HG03039 (cell line): Measurements from ENCODE around the gene WIPF1.
"Not testable (repeated sequence)": the region's sequence is repeated elsewhere in the genome, so short reads cannot be mapped to it uniquely, and the experiment has no call there.

ENCODE experiments used
- ATAC-seq: cut with Tn5 transposase; IDR thresholded peaks from one replicate; pipeline ENCODE4 v1.9.1; 2021; ENCODE audit warnings: mild to moderate bottlenecking, moderate library complexity; ENCODE audit not compliant: unreplicated experiment

The WIPF1 gene

GRCh38 chr2:174572556-174572955, 25.0 kb downstream of the WIPF1 start:
- ATAC-seq = no peak

DNA sequence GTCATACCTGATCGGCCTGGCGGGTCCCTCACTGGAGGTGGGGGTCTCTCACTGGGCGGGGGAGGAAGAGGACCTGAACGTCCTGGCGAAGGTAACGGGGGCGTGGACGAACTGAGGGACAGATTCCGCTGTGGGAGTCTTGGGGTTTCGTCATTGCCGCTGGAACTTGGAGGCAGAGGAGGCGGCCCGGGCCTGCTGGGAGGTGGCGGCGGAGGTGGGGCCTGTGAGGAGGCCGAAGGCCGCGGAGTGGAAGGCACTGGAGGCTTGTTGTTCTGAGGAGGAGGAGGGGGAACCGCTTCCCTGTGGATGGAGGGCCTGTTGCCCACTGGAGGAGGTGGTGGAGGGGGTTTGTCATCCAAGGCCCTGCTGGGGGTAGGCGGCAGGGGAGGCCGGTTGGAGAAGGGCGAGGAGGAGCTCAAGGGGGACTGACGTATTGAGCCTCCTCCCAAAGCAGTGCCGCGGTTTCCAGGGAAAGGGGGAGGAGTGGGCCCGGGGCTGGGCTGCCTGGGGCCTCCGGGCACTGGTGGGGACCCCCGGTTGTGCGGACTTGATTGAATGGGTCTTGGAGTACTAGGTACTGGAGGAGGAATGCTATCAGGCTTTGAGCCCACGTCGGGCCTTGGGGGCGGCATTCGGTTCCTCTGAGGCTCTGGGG, 25.8 kb downstream of the WIPF1 start:
- no peak for ATAC-seq

- ATAC-seq = no peak
Observed at GRCh38 chr2:174570318-174570958, 27.2 kb downstream of the WIPF1 start.

DNA sequence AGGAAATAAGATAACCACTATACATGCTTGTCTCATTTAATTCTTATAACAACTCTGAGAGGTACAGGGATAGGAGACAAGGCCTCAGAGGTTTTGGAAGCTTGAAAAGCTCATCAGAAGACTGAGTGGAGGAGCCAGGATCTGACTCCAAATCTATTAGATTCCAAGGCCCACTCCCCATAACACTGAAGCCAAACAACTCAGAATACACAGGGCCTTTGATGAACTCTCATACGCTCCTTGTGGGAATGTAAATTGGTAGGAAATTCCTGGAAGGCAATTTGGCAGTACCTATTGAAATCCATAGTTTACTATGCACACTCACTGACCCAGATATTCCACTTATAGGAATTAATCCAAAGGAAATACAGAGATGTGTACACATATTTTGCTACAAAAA, 27.9 kb downstream of the WIPF1 start:
- no peak for ATAC-seq

- ATAC-seq = no peak
Observed at GRCh38 chr2:174568425-174568824, 29.2 kb downstream of the WIPF1 start.

- ATAC-seq = no peak
Observed at GRCh38 chr2:174566871-174567270, 30.7 kb downstream of the WIPF1 start.

- ATAC-seq = no peak
Observed at GRCh38 chr2:174563530-174564282, 33.9 kb downstream of the WIPF1 start.

DNA sequence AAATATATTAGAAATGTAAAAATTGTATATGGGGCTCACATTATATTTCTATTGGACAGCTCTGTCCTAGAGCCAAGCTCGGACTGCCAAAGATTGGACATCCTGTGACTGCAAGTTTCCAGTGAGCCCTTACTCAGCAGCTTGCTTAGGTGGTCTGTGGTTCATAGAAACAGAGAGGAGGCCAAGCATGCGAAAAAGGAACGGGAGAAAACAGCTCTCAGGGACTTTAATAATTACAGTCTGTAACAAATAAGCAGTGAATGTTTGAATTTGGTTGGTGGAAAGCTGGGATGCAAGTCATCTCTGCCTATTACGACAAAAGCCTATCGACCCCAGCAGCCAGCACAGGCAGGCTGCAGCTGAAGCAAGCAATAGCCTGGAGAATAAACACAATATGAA, 35.6 kb downstream of the WIPF1 start:
- no peak for ATAC-seq

DNA sequence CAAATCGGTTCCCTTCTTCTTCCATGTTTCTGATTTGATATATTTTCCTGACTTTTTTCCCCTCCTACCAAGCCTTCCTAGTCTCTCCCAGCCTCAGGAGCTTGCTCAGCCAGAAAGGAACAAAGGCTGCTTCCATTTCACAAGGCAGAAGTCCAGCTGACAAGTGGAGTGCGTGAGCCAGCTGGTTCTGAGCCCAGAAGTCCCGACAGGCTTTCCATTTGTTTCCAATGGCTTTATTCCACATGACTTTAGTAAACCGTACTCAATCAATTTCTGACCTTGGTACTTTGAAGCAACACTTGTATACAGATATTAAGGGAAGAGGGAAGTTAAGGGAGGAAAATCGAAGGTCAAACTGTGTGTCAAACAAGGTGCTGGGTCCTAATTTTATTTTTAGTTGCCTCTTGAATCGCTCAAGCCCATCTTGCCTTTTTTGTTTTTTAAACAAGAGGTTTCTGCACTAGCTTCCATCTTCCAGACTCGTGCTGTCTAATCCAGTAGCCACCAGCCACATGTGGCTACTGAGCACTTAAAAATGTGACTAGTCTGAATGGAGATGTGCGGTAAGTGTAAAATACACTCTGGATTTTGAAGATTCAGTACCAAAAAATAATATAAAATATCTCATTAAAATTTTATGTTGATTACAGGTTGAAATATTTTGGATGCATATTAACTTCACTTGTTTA, 36.2 kb downstream of the WIPF1 start:
- ATAC-seq = no peak

GRCh38 chr2:174560737-174561136, 36.9 kb downstream of the WIPF1 start:
- no peak for ATAC-seq

DNA sequence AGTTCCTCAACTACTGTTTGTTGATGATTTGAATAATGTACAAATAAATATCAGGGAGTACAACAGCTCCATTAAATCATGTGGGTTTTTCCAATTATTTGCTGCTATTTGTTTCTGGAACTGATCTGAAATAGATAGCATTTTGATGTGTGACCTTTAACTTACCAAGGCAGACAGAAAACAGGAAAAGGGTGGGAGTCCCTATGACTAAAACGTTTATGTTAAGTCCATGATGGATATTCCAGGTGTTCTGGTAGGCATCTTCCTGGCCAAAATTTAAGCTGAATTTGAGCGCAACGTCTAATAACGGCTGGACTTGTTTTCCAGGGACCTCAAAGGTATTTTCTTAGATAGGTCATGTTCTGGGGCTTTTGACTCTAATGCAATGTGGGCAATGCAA, 41.6 kb downstream of the WIPF1 start:
- no peak for ATAC-seq

GRCh38 chr2:174554529-174555150, 43.0 kb downstream of the WIPF1 start:
- ATAC-seq = no peak

- ATAC-seq = peak; percentile 60
Observed at GRCh38 chr2:174553811-174554493, 43.7 kb downstream of the WIPF1 start.

DNA sequence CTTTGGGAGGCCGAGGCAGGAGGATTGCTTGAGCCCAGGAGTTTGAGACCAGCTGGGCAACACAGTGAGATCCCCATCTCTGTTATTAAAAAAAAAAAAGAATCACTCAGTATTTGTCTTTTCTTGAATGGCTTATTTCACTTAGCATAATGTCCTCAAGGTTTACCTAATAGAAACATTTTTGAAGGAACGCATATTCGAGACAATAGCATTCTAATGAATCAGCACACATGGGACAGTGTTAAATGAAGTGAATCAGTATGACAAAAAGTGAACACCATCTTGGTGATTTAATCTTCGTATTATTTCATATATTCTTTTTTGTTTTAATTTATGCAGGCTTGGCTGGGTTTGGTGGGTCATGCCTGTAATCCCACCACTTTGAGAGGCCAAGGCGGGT, 44.7 kb downstream of the WIPF1 start:
- no peak for ATAC-seq

DNA sequence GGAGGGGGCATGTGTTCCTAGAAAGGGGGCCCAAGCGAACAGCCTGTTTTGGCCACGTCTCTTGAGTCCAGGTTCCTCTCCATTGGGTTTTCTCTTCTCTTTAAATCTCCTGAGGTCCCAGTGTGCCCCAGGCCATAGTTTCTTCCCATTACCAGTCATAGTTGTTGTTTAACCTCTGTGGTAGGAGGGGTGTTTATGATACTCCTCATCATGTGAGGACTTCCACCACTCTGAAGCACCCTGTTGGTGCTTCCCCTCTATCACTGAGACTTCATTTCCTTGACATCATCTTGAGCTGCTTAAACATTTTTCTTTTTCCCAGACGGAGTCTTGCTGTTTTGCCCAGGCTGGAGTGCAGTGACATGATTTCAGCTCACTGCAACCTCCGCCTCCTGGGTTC, 45.9 kb downstream of the WIPF1 start:
- ATAC-seq = no peak

DNA sequence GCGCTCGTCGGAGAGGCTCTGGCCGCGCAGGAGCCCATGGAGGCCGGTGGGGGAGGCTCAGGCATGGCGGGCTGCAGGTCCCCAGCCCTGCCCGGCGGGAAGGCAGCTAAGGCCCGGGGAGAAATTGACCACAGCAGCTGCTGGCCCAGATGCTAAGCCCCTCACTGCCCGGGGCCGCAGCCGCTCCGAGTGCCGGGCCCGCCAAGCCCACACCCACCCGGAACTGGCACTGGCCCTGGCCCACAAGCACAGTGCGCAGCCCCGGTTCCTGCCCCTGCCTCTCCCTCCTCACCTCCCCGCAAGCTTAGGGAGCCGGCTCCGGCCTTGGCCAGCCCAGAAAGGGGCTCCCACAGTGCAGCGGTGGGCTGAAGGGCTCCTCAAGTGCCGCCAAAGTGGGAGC, 49.0 kb downstream of the WIPF1 start:
- not testable (repeated sequence) for ATAC-seq

- not testable (repeated sequence) for ATAC-seq
Observed at GRCh38 chr2:174548021-174548420, 49.6 kb downstream of the WIPF1 start.

GRCh38 chr2:174546519-174547506, 50.8 kb downstream of the WIPF1 start:
- no peak for ATAC-seq

GRCh38 chr2:174545240-174545639, 52.4 kb downstream of the WIPF1 start:
- ATAC-seq = no peak
